ENCODE measurements around the gene TTYH1.

The TTYH1 gene

GRCh38 chr19:54407780-54408179, 7.5 kb upstream of the TTYH1 start:
- no peaks in the 10 kb centered on the region for H3K9me3 ChIP-seq (ENCODE audit: low read depth, low read length)
- H3K4me3 ChIP-seq: no peak overlapping the region
- no peak overlapping the region for H3K27ac ChIP-seq
- no peaks in the 10 kb centered on the region for H3K36me3 ChIP-seq (ENCODE audit: insufficient read depth, low read length)
- DNase-seq (ENCODE audit: low read depth, low spot score): no peak
- H3K9ac ChIP-seq (ENCODE audit: insufficient read length): no peak overlapping the region
- TF ChIP-seq FOXP2 (optimal IDR thresholded peaks at IDR 0.05; ENCODE audit: control extremely low read depth, extremely low read length, insufficient read depth) (no peak), EZH2 (IDR thresholded peaks at IDR 0.05) (no peak), POLR2AphosphoS5 (IDR thresholded peaks at IDR 0.05; ENCODE audit: borderline replicate concordance, low read depth, low read length) (no peak)

GRCh38 chr19:54408456-54409026, 6.7 kb upstream of the TTYH1 start:
- no peak overlapping the region for H3K9ac ChIP-seq (ENCODE audit: insufficient read length)
- no peak overlapping the region for H3K27ac ChIP-seq
- no peak overlapping the region for H3K4me3 ChIP-seq
- TF ChIP-seq FOXP2 (optimal IDR thresholded peaks at IDR 0.05; ENCODE audit: control extremely low read depth, extremely low read length, insufficient read depth): no peak
- TF ChIP-seq POLR2AphosphoS5 (IDR thresholded peaks at IDR 0.05; ENCODE audit: borderline replicate concordance, low read depth, low read length): no peak
- no peak for TF ChIP-seq EZH2 (IDR thresholded peaks at IDR 0.05)
- no peaks in the 10 kb centered on the region for H3K36me3 ChIP-seq (ENCODE audit: insufficient read depth, low read length)
- DNase-seq (ENCODE audit: low read depth, low spot score): no peak
- no peaks in the 10 kb centered on the region for H3K9me3 ChIP-seq (ENCODE audit: low read depth, low read length)

- Histone ChIP-seq H3K36me3 (ENCODE audit: insufficient read depth, low read length) (no peaks in the 10 kb centered on the region), H3K9ac (ENCODE audit: insufficient read length) (no peak overlapping the region), H3K27ac (no peak overlapping the region), H3K9me3 (ENCODE audit: low read depth, low read length) (no peaks in the 10 kb centered on the region), H3K4me3 (no peak overlapping the region)
- no peak for DNase-seq (ENCODE audit: low read depth, low spot score)
- no peak for TF ChIP-seq EZH2 (IDR thresholded peaks at IDR 0.05)
- no peak for TF ChIP-seq FOXP2 (optimal IDR thresholded peaks at IDR 0.05; ENCODE audit: control extremely low read depth, extremely low read length, insufficient read depth)
- no peak for TF ChIP-seq POLR2AphosphoS5 (IDR thresholded peaks at IDR 0.05; ENCODE audit: borderline replicate concordance, low read depth, low read length)
These were observed 4.2 kb upstream of the TTYH1 start for GRCh38 chr19:54411033-54411432.

GRCh38 chr19:54412877-54413276, 2.4 kb upstream of the TTYH1 start:
- Histone ChIP-seq H3K36me3 (ENCODE audit: insufficient read depth, low read length) (no peaks in the 10 kb centered on the region), H3K9ac (ENCODE audit: insufficient read length) (no peak overlapping the region), H3K27ac (no peak overlapping the region), H3K4me3 (no peak overlapping the region), H3K9me3 (ENCODE audit: low read depth, low read length) (no peaks in the 10 kb centered on the region)
- DNase-seq (ENCODE audit: low read depth, low spot score): no peak
- TF ChIP-seq POLR2AphosphoS5 (IDR thresholded peaks at IDR 0.05; ENCODE audit: borderline replicate concordance, low read depth, low read length): no peak
- TF ChIP-seq EZH2 (IDR thresholded peaks at IDR 0.05): no peak
- no peak for TF ChIP-seq FOXP2 (optimal IDR thresholded peaks at IDR 0.05; ENCODE audit: control extremely low read depth, extremely low read length, insufficient read depth)

- Histone ChIP-seq H3K36me3 (ENCODE audit: insufficient read depth, low read length) (no peaks in the 10 kb centered on the region), H3K27ac (no peak overlapping the region), H3K4me3 (no peak overlapping the region), H3K9me3 (ENCODE audit: low read depth, low read length) (no peaks in the 10 kb centered on the region), H3K9ac (ENCODE audit: insufficient read length) (no peak overlapping the region)
- TF ChIP-seq FOXP2 (optimal IDR thresholded peaks at IDR 0.05; ENCODE audit: control extremely low read depth, extremely low read length, insufficient read depth) (no peak), EZH2 (IDR thresholded peaks at IDR 0.05) (no peak)
- DNase-seq (ENCODE audit: low read depth, low spot score): no peak
These were observed 1.1 kb upstream of the TTYH1 start for GRCh38 chr19:54414156-54414555.

- H3K27ac ChIP-seq: no peak overlapping the region
- peak overlapping the region; percentile 70 for H3K4me3 ChIP-seq
- TF ChIP-seq FOXP2 (optimal IDR thresholded peaks at IDR 0.05; ENCODE audit: control extremely low read depth, extremely low read length, insufficient read depth): no peak
- no peak for TF ChIP-seq POLR2AphosphoS5 (IDR thresholded peaks at IDR 0.05; ENCODE audit: borderline replicate concordance, low read depth, low read length)
- TF ChIP-seq EZH2 (IDR thresholded peaks at IDR 0.05): no peak
These were observed 823 bp downstream of the TTYH1 start for GRCh38 chr19:54415901-54416673.

GRCh38 chr19:54416695-54417491, 1.6 kb downstream of the TTYH1 start:
- Histone ChIP-seq H3K9me3 (ENCODE audit: low read depth, low read length) (no peaks in the 10 kb centered on the region), H3K4me3 (no peak overlapping the region), H3K9ac (ENCODE audit: insufficient read length) (no peak overlapping the region), H3K36me3 (ENCODE audit: insufficient read depth, low read length) (no peaks in the 10 kb centered on the region), H3K27ac (no peak overlapping the region)
- no peak for TF ChIP-seq POLR2AphosphoS5 (IDR thresholded peaks at IDR 0.05; ENCODE audit: borderline replicate concordance, low read depth, low read length)
- no peak for TF ChIP-seq EZH2 (IDR thresholded peaks at IDR 0.05)
- no peak for TF ChIP-seq FOXP2 (optimal IDR thresholded peaks at IDR 0.05; ENCODE audit: control extremely low read depth, extremely low read length, insufficient read depth)
- DNase-seq (ENCODE audit: low read depth, low spot score): no peak

More at GRCh38 chr19:54415901-54416673, 823 bp downstream of the TTYH1 start:
- H3K36me3 ChIP-seq (ENCODE audit: insufficient read depth, low read length): no peaks in the 10 kb centered on the region
- no peak overlapping the region for H3K9ac ChIP-seq (ENCODE audit: insufficient read length)
- no peak for DNase-seq (ENCODE audit: low read depth, low spot score)
- no peaks in the 10 kb centered on the region for H3K9me3 ChIP-seq (ENCODE audit: low read depth, low read length)
